Kidney epithelial cell (primary cell): ENCODE results near the gene NPR3. TPM values are rescaled to one million over a fixed set of nuclear protein-coding genes. Genes with fewer than 3 reads are reported as not detected.

Experiments
- DNase-seq: peaks from one replicate; pipeline ENCODE4 v3.0.0-alpha.2; 2010; ENCODE audit warnings: low read depth
- H3K27me3 ChIP-seq: 2 replicates; pipeline ENCODE4 v1.6.0; 2011; ENCODE audit warnings: low read length; ENCODE audit not compliant: control insufficient read depth, insufficient read depth
- H3K36me3 ChIP-seq: 2 replicates; pipeline ENCODE4 v1.5.1; 2011; ENCODE audit warnings: low read length; ENCODE audit not compliant: control insufficient read depth, insufficient read depth
- H3K4me3 ChIP-seq: 2 replicates; pipeline ENCODE4 v1.5.1; 2011; ENCODE audit warnings: low read depth, mild to moderate bottlenecking, control low read depth, low read length
- CTCF ChIP-seq: IDR thresholded peaks from 2 replicates; pipeline ENCODE4 v1.5.1; 2011; ENCODE audit warnings: mild to moderate bottlenecking, moderate library complexity, low read length, control low read depth, inconsistent platforms; ENCODE audit not compliant: insufficient read depth, poor library complexity, severe bottlenecking
- total RNA-seq: library from RNA; depleted of rRNA; stranded (reverse); fragments of >200 nt; gene quantifications from 2 replicates; pipeline ENCODE4 v1.2.3, GENCODE V29; 2015

NPR3 gene
- total RNA-seq, 1 donor from 2014 or later: 0.13 TPM

GRCh38 chr5:32740651-32741050 is 29.5 kb downstream of the NPR3 start:
- DNase-seq: no peak
- Histone ChIP-seq H3K27me3 (no peaks in the 10 kb centered on the region), H3K36me3 (no peaks in the 10 kb centered on the region), H3K4me3 (no peak overlapping the region)
- no peak for TF ChIP-seq CTCF

GRCh38 chr5:32745317-32745716 is 34.2 kb downstream of the NPR3 start:
- H3K36me3 ChIP-seq: no peaks in the 10 kb centered on the region
- H3K27me3 ChIP-seq: no peaks in the 10 kb centered on the region
- no peak for TF ChIP-seq CTCF
- DNase-seq: no peak
- H3K4me3 ChIP-seq: no peak overlapping the region

GRCh38 chr5:32752411-32752810 is 41.3 kb downstream of the NPR3 start:
- Histone ChIP-seq H3K27me3 (no peaks in the 10 kb centered on the region), H3K36me3 (no peaks in the 10 kb centered on the region), H3K4me3 (no peak overlapping the region)
- no peak for TF ChIP-seq CTCF
- DNase-seq: no peak

- TF ChIP-seq CTCF: no peak
- Histone ChIP-seq H3K36me3 (no peaks in the 10 kb centered on the region), H3K27me3 (no peaks in the 10 kb centered on the region), H3K4me3 (no peak overlapping the region)
- DNase-seq: no peak
These were observed 41.9 kb downstream of the NPR3 start for GRCh38 chr5:32753051-32753450.

- DNase-seq: no peak
- Histone ChIP-seq H3K4me3 (no peak overlapping the region), H3K36me3 (no peaks in the 10 kb centered on the region), H3K27me3 (no peaks in the 10 kb centered on the region)
- no peak for TF ChIP-seq CTCF
These were observed 42.6 kb downstream of the NPR3 start for GRCh38 chr5:32753765-32754164.

- no peaks in the 10 kb centered on the region for H3K27me3 ChIP-seq
- DNase-seq: no peak
- no peak overlapping the region for H3K4me3 ChIP-seq
- no peaks in the 10 kb centered on the region for H3K36me3 ChIP-seq
- TF ChIP-seq CTCF: no peak
These were observed 43.2 kb downstream of the NPR3 start for GRCh38 chr5:32754284-32754683.
